Small intestine (tissue), 7 donors: ENCODE data around the gene PRDM7. TPM values are rescaled to one million over a fixed set of nuclear protein-coding genes. Genes with fewer than 3 reads are reported as not detected.

Experiments
- DNase-seq, 2 donors: peaks; one replicate each; pipeline versions ENCODE4 v3.0.0 to v3.0.0-alpha.2; 2013
- FAIRE-seq: peaks from 2 replicates; lab custom pipeline; 2012; peaks lifted over from hg19 to GRCh38; lab: Jason Lieb, UNC
- H3K27ac ChIP-seq, 3 donors: one replicate each; pipeline ENCODE4 v1.5.1; 2013; ENCODE audit warnings: low read length in 2 of 3, mild to moderate bottlenecking in 2 of 3, control low read depth in 1 of 3, inconsistent platforms in 1 of 3, low read depth in 1 of 3, moderate library complexity in 1 of 3
- H3K27me3 ChIP-seq, 3 donors: one replicate each; pipeline ENCODE4 v1.6.1; 2013; ENCODE audit warnings: low read length in 3 of 3, inconsistent platforms in 1 of 3; ENCODE audit not compliant: control insufficient read depth in 3 of 3, insufficient read depth in 3 of 3
- H3K36me3 ChIP-seq, 3 donors: one replicate each; pipeline ENCODE4 v1.6.1; 2013; ENCODE audit warnings: low read length in 3 of 3, inconsistent platforms in 1 of 3, low read depth in 1 of 3, mild to moderate bottlenecking in 1 of 3, moderate library complexity in 1 of 3; ENCODE audit not compliant: control insufficient read depth in 3 of 3, insufficient read depth in 2 of 3
- H3K4me1 ChIP-seq, 3 donors: one replicate each; pipeline ENCODE4 v1.6.1; 2013; ENCODE audit warnings: low read length in 2 of 3, inconsistent platforms in 1 of 3, low read depth in 1 of 3, mild to moderate bottlenecking in 1 of 3, moderate library complexity in 1 of 3; ENCODE audit not compliant: control insufficient read depth in 3 of 3, insufficient read depth in 2 of 3
- H3K4me3 ChIP-seq, 3 donors: one replicate each; pipeline ENCODE4 v1.5.1; 2013; ENCODE audit warnings: low read length in 3 of 3, control low read depth in 1 of 3, inconsistent platforms in 1 of 3, low read depth in 1 of 3, mild to moderate bottlenecking in 1 of 3, moderate library complexity in 1 of 3
- H3K9me3 ChIP-seq, 2 donors: one replicate each; pipeline ENCODE4 v1.6.1; 2013; ENCODE audit warnings: low read depth in 1 of 2, low read length in 1 of 2; ENCODE audit not compliant: control insufficient read depth in 2 of 2, insufficient read depth in 1 of 2
- WGBS, 3 donors: extraction: QIAGEN DNeasy Blood & Tissue Kit; methylation state at CpG; one replicate each; pipeline ENCODE4 v1.1.7; 2013; 5-methylcytosine and 5-hydroxymethylcytosine counted together
- polyA plus RNA-seq, 4 donors: library from polyadenylated mRNA; stranded (reverse) in 3 of 4; unstranded in 1 of 4; fragments of 200-250 nt in 3 of 4; fragments of 120-200 nt in 1 of 4; gene quantifications; one replicate each; pipeline versions ENCODE4 v1.2.1 to v1.2.3, GENCODE V29; 2013
- donor health status: healthy with polysubstance abuse.
- donor health status: control.
- donor health status: control.
- donor health status: Bipolar disorder and iron deficiency.
- donor health status: healthy.

The PRDM7 gene
- polyA plus RNA-seq, 4 donors = 0.01 TPM; not detected in 3

DNA sequence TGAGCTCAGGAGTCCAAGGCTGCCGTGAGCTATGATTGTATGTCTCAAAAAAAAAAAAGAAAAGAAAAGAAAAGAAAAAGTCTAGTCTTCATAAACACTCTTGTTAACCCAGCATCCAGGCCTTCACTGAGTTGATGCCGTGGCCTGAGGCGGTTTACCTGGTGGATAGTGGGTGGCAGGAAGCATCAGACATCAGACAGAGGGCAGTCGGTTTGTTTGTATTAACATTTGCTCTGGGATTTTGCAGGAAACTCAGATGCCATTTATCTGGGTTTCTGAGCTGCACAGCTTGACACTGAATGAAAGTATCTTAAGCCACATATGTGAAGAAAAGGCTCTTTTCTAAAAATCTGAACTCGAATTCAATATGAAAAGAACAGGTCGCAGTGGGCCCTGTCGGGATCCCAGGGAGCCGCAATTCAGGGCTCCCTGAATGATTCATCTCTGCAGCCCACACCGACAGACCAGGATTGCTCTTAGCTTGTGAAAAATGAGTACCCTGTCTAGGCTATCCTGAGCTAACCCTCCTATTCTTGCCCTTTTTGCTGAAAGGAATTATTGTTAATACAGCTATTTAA lies 56.8 kb downstream of the PRDM7 start:
- Histone ChIP-seq H3K4me3 (peak overlapping the region in 1 of 3 donors; percentile 59), H3K27me3 (peaks cover 0 to 4% (median 0%) of the 10 kb centered on the region in 3 donors), H3K4me1 (peaks cover 0 to 30% (median 4%) of the 10 kb centered on the region in 3 donors), H3K36me3 (peaks cover 0 to 2% (median 0%) of the 10 kb centered on the region in 3 donors), H3K9me3 (no peaks in the 10 kb centered on the region), H3K27ac (peak overlapping the region in 1 of 3 donors; percentile 76)
- DNase-seq (no peak), FAIRE-seq (no peak)
- WGBS, 3 donors = 76 to 81% (median 79%) methylated on average over 9 of the region's 9 CpGs

DNA sequence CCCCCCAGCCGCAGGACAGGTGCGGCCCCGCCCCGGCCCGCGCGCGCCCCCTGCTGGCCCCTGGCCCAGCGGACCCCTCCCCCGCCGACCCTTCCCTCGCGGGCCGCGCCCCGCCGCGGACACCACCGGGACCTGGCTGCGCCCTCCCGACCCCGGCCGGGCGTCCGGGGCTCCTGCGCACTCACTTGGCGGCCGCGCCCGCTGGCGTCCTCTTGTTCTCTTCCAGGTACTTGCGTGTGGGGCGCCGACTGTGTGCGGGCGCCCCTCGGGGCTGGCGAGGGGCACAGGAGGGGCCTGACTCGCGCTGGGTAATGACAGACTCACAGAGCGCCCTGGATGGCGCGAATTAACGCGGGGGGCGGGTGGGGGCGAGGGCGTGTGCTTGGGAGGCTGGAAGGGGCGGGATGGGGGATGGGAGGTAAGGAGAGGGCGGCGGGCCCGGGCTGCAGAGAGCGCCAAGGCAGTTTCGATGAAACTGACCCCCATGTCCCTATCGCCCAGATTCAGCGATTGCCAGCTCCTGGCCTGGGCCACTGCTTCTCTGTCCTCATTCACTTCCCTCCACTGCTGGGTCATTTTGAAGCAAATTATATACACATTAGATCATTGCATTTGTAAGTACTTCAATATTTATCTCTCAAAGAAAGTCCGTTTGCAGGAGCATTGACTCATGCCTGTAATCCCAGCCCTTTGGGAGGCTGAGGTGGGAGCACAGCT lies 57.4 kb downstream of the PRDM7 start:
- DNase-seq = peak in 1 of 2 donors; percentile 75
- Histone ChIP-seq H3K4me1 (peaks cover 0 to 30% (median 4%) of the 10 kb centered on the region in 3 donors), H3K27me3 (peaks cover 0 to 4% (median 0%) of the 10 kb centered on the region in 3 donors), H3K36me3 (peaks cover 0 to 4% (median 0%) of the 10 kb centered on the region in 3 donors), H3K27ac (peak overlapping the region in 1 of 3 donors; percentile 76), H3K4me3 (peak overlapping the region; percentile 42 to 67 (median 59)), H3K9me3 (no peaks in the 10 kb centered on the region)
- 0 to 8% (median 2%) methylated on average over 22 to 57 of the region's 57 CpGs for WGBS, 3 donors
- FAIRE-seq = no peak

DNA sequence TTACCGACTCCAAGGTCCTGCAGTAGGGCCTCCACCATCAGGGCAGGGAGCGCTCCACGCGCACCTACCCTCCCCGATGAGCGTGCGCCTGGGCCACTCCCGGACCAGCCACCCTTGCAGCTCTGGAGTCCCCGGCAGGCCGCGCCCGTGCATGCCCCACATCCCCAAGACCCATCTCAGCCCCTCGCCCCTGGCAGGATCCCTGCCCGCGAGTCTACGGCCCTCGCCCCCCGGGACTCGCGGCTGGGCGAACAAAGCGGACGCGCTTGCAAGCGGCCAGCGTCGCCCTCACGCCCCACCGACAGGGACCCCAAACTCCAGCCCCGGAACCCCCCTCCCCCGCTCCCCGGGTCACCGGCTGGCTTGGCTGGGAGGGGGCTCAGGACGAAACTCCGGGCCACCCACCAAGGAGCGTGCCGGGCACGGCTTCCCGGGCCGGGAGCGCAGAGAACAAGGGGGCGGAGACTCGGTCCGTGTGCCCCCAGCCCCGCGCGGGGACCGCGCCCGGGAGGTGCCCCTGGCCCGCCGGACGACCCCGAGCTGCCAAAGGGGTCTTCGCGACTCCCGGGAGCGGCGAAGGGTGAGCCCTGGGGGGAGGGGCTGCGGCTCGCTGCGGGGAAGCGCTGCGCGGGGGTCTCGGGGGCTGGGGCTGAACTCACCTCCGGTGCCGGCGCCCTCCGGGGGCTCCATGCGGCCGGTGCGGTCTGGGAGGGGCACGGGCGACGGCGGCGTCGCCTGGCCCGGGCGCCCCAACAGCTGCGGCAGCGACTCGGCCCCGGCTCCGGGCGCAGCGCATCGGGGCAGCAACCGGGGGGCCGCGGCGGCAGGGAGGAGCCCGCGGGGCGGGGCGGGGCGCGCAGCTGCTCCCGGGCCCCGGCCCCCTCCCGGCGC lies 58.2 kb downstream of the PRDM7 start, which contains the start of gene DBNDD1:
TSS of gene DBNDD1 (minus strand) at position 805 of the 891 bp plus-strand sequence. CDS start at position 690, 115 bp downstream.
- WGBS, 3 donors = 2% methylated on average over 44 to 103 of the region's 103 CpGs
- H3K9me3 ChIP-seq = no peaks in the 10 kb centered on the region
- H3K27ac ChIP-seq = peak within 1 kb of the TSS in 1 of 3 donors; percentile 76
- H3K4me3 ChIP-seq = peak within 1 kb of the TSS; percentile 42 to 67 (median 59)
- DNase-seq (peak in 1 of 2 donors; percentile 65), FAIRE-seq (no peak)
- H3K27me3 ChIP-seq = peaks cover 0 to 4% (median 0%) of the 10 kb centered on the region in 3 donors
- peaks cover 0 to 4% (median 0%) of the 10 kb centered on the region in 3 donors for H3K36me3 ChIP-seq
- H3K4me1 ChIP-seq = peaks cover 0 to 30% (median 4%) of the 10 kb centered on the region in 3 donors

DNA sequence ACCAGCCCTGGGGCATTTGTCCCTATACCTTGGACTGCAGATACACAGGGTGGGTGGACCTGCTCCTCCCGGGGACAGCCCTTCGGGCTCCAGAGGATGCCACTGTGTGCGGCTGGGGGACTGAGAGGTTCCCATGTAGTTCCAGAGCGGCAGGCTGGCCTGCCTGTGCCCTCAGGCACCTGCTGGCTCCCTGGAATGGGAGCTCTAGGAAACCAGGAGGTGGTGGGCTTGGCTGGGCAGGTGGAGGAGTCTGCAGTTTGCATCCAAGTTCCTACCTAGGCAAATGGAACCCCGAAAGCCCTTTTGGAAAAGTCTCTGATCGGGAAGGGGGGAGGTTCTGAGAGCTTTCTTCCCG lies 58.9 kb downstream of the PRDM7 start:
- H3K27ac ChIP-seq = no peak overlapping the region
- WGBS, 3 donors = 27 to 42% (median 39%) methylated on average over 7 of the region's 7 CpGs

DNA sequence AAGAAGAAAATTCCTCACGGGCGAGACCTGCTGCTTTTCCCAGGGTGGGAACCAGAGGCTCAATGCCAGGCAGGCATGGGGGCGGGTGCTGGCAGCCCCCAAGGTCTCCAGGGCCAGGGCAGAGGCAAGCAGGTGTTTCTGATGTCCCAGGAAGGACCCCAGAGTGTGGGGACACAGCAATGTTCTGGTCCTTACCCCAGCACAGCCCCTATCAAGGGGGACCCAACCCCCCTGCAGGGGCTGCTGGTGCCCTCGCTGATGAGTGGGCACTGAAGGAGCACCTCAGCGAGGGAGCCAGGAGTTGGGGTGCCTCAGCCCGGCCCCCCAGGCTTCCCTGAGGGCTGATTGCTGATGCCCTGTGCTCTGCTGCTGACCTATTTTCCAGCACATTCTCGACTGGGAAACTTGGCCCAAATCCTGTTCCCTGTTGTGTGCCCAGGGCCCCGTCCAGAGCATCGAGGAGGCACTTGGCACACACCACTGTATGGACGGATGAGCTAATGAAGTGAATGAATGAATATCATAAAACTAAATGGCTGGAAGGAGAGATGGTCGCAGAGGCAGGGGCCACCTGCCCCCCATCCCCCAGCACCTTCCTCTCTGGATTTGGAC lies 60.7 kb downstream of the PRDM7 start:
- Histone ChIP-seq H3K27ac (no peak overlapping the region), H3K9me3 (no peaks in the 10 kb centered on the region), H3K4me3 (no peak overlapping the region), H3K36me3 (peaks cover 0 to 6% (median 0%) of the 10 kb centered on the region in 3 donors), H3K27me3 (peaks cover 0 to 4% (median 2%) of the 10 kb centered on the region in 3 donors), H3K4me1 (peaks cover 0 to 13% (median 0%) of the 10 kb centered on the region in 3 donors)
- 61 to 70% (median 62%) methylated on average over 11 of the region's 11 CpGs for WGBS, 3 donors
- DNase-seq (no peak), FAIRE-seq (no peak)

More for the DNA sequence above, 58.9 kb downstream of the PRDM7 start:
- FAIRE-seq (no peak), DNase-seq (no peak)
- Histone ChIP-seq H3K27me3 (peaks cover 0 to 4% (median 0%) of the 10 kb centered on the region in 3 donors), H3K4me3 (peak overlapping the region in 1 of 3 donors; percentile 48), H3K9me3 (no peaks in the 10 kb centered on the region), H3K4me1 (peaks cover 0 to 27% (median 3%) of the 10 kb centered on the region in 3 donors), H3K36me3 (peaks cover 0 to 5% (median 0%) of the 10 kb centered on the region in 3 donors)

DNA sequence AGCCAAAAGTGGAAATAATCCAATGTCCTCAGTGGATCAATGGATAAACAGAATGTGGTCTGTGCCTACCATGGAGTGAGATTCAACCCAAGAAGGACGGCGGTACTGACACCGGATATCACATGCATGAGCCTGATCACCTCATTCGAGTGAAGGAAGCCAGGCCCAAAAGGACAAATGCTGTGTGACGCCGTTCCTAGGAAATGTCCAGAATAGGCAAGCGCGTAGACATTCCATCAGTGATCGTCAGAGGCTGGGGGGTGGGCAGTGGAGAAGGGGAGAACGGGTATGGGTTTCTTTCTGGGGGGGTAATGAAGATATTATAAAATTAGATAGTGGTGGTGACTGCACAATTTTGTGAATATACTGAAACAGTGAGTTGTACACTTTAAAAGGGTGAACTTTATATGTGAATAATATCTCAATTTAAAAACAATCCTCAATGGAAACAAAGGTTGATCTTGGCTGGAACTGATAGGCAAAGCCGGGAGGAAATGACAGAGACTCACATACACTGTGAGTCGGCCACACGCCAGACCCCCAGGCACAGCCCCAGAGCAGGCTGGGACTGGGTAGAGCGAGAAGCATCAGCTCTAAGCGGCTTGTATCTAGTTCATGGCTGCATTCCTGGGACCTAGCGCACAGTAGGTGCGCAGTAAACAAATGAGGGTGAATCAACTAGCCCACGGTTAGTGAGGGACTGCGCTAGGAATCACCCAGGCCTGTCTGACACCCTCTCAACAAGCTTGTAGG lies 61.4 kb downstream of the PRDM7 start:
- H3K36me3 ChIP-seq = peaks cover 0 to 9% (median 0%) of the 10 kb centered on the region in 3 donors
- FAIRE-seq (no peak), DNase-seq (no peak)
- H3K4me1 ChIP-seq = peaks cover 0 to 6% (median 0%) of the 10 kb centered on the region in 3 donors
- H3K27ac ChIP-seq = no peak overlapping the region
- no peaks in the 10 kb centered on the region for H3K9me3 ChIP-seq
- peaks cover 0 to 4% (median 2%) of the 10 kb centered on the region in 3 donors for H3K27me3 ChIP-seq
- 87 to 94% (median 92%) methylated on average over 19 of the region's 19 CpGs for WGBS, 3 donors
- no peak overlapping the region for H3K4me3 ChIP-seq

DNA sequence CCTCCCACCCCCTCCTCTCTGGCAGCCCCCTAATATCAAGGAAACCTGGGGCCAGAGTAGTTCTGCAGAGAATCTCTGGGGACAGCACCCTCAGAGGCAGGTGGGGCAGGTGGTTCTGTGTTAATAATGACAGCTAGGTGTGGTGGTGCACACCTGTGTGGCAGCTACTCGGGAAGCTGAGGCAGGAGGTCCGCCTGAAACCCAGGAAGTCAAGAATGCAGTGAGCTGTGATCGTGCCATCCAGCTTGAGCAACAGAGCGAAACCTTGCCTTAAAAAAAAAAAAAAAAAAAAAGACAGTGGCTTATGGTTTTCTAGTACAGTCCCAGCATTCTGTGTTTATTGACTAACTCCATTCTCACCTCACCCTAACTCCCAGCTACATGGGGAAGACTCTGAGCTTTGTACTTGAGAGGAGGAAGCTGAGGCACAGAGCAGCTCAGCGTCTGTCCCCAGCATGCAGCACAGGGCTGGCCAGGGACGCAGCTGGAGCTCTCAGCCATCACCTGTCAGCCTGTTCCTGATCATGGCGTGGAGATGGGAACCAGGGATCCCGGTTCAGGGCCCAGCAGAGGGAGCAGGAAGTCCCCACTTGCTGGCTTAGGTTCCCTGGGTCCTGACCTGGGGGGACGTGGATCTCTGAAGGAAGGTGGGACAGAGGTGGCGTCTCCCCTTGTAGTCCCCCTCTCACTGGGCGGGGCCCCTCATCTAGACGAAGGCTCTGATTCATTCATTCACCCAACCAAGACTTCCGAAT lies 64.0 kb downstream of the PRDM7 start:
- no peak for FAIRE-seq
- Histone ChIP-seq H3K36me3 (peaks cover 0 to 9% (median 0%) of the 10 kb centered on the region in 3 donors), H3K4me1 (no peaks in the 10 kb centered on the region), H3K9me3 (no peaks in the 10 kb centered on the region), H3K27ac (no peak overlapping the region), H3K4me3 (no peak overlapping the region), H3K27me3 (peaks cover 0 to 2% (median 0%) of the 10 kb centered on the region in 3 donors)
- 52 to 64% (median 59%) methylated on average over 12 to 13 of the region's 13 CpGs for WGBS, 3 donors
- no peak for DNase-seq
